ENCODE results near the gene SH3RF3.

SH3RF3 gene

GRCh38 chr2:109174626-109175349 lies 45.8 kb downstream of the SH3RF3 start:
- H3K4me1 ChIP-seq (ENCODE audit: control insufficient read depth in 1 of 2, insufficient read depth in 2 of 2, low read length in 2 of 2), result peaks cover 0 to 1% of the 10 kb centered on the region in 2 experiments
- no peak overlapping the region for H3K4me3 ChIP-seq (ENCODE audit: low read depth, low read length)
- no peak overlapping the region for H3K14ac ChIP-seq (ENCODE audit: low read length)
- no peaks in the 10 kb centered on the region for H3K79me2 ChIP-seq (ENCODE audit: control insufficient read depth, insufficient read depth, low read length, poor library complexity)
- H3K79me1 ChIP-seq (ENCODE audit: low read length), result no peaks in the 10 kb centered on the region
- no peak overlapping the region for H2AFZ ChIP-seq (ENCODE audit: insufficient read depth, low read length, poor library complexity)
- no peak overlapping the region for H4K12ac ChIP-seq (ENCODE audit: low read depth, low read length)
- H3K23ac ChIP-seq (ENCODE audit: low read length), result no peak overlapping the region
- H3K9me3 ChIP-seq (ENCODE audit: insufficient read depth, low read depth, low read length), result no peaks in the 10 kb centered on the region
- WGBS (ENCODE audit: extremely low coverage, insufficient coverage, insufficient read length), result no CpG with 5 or more reads among the region's 7 CpGs
- no peaks in the 10 kb centered on the region for H3K27me3 ChIP-seq (ENCODE audit: insufficient read depth, low read length)
- no peak overlapping the region for H3K27ac ChIP-seq (ENCODE audit: low read depth, low read length)
- no peak overlapping the region for H4K8ac ChIP-seq (ENCODE audit: low read depth, low read length)
- DNase-seq, result no peak
- H2BK120ac ChIP-seq (ENCODE audit: insufficient read depth, low read length, poor library complexity), result no peak overlapping the region
- no peak overlapping the region for H2BK5ac ChIP-seq (ENCODE audit: low read depth, low read length, poor library complexity)
- no peak overlapping the region for H3K9ac ChIP-seq (ENCODE audit: low read length)
- no peaks in the 10 kb centered on the region for H3K36me3 ChIP-seq (ENCODE audit: control insufficient read depth in 1 of 2, insufficient read depth in 2 of 2, low read length in 2 of 2)
- no peak overlapping the region for H3K18ac ChIP-seq (ENCODE audit: low read length)
- no peak overlapping the region for H3K4me2 ChIP-seq (ENCODE audit: low read length)
- H4K91ac ChIP-seq (ENCODE audit: low read depth, low read length), result no peak overlapping the region
- no peak overlapping the region for H3K4ac ChIP-seq (ENCODE audit: low read depth, low read length)
- H2BK12ac ChIP-seq (ENCODE audit: low read length), result no peak overlapping the region
- H2AK5ac ChIP-seq (ENCODE audit: low read length), result no peak overlapping the region

DNA sequence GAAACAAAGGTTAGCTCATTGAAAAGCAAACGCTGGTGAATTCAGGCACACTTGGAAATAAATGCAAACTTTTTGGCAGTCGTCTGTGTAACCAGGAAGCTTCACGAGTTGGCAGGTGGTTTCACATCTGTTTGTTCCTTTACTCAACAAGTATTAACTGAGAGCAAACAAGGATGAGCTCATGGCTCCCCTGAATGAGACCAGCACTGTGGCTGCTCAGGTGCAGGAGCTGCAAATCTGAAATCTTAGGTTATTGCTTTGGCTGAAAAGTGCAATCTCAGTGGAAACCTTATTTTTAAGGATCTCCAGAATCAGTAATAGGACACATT lies 46.3 kb downstream of the SH3RF3 start:
- Histone ChIP-seq H2AK5ac (ENCODE audit: low read length) (no peak overlapping the region), H2AFZ (ENCODE audit: insufficient read depth, low read length, poor library complexity) (no peak overlapping the region), H2BK12ac (ENCODE audit: low read length) (no peak overlapping the region), H4K8ac (ENCODE audit: low read depth, low read length) (no peak overlapping the region), H3K9me3 (ENCODE audit: insufficient read depth, low read depth, low read length) (no peaks in the 10 kb centered on the region), H3K79me2 (ENCODE audit: control insufficient read depth, insufficient read depth, low read length, poor library complexity) (no peaks in the 10 kb centered on the region), H3K4me3 (ENCODE audit: low read depth, low read length) (no peak overlapping the region), H3K18ac (ENCODE audit: low read length) (no peak overlapping the region), H3K36me3 (ENCODE audit: control insufficient read depth in 1 of 2, insufficient read depth in 2 of 2, low read length in 2 of 2) (no peaks in the 10 kb centered on the region), H4K91ac (ENCODE audit: low read depth, low read length) (no peak overlapping the region), H2BK5ac (ENCODE audit: low read depth, low read length, poor library complexity) (no peak overlapping the region), H3K27me3 (ENCODE audit: insufficient read depth, low read length) (no peaks in the 10 kb centered on the region), H3K79me1 (ENCODE audit: low read length) (no peaks in the 10 kb centered on the region), H4K12ac (ENCODE audit: low read depth, low read length) (no peak overlapping the region), H3K23ac (ENCODE audit: low read length) (no peak overlapping the region), H3K27ac (ENCODE audit: low read depth, low read length) (no peak overlapping the region), H2BK120ac (ENCODE audit: insufficient read depth, low read length, poor library complexity) (no peak overlapping the region), H3K9ac (ENCODE audit: low read length) (no peak overlapping the region), H3K14ac (ENCODE audit: low read length) (no peak overlapping the region), H3K4ac (ENCODE audit: low read depth, low read length) (no peak overlapping the region), H3K4me2 (ENCODE audit: low read length) (no peak overlapping the region), H3K4me1 (ENCODE audit: control insufficient read depth in 1 of 2, insufficient read depth in 2 of 2, low read length in 2 of 2) (peaks cover 0 to 1% of the 10 kb centered on the region in 2 experiments)
- no peak for DNase-seq
- WGBS (ENCODE audit: extremely low coverage, insufficient coverage, insufficient read length), result no CpG with 5 or more reads among the region's 3 CpGs

- no peak overlapping the region for H3K4ac ChIP-seq (ENCODE audit: low read depth, low read length)
- H3K4me3 ChIP-seq (ENCODE audit: low read depth, low read length), result no peak overlapping the region
- H2BK120ac ChIP-seq (ENCODE audit: insufficient read depth, low read length, poor library complexity), result no peak overlapping the region
- H3K79me1 ChIP-seq (ENCODE audit: low read length), result no peaks in the 10 kb centered on the region
- no peaks in the 10 kb centered on the region for H3K9me3 ChIP-seq (ENCODE audit: insufficient read depth, low read depth, low read length)
- no peak overlapping the region for H2AK5ac ChIP-seq (ENCODE audit: low read length)
- no peak overlapping the region for H3K9ac ChIP-seq (ENCODE audit: low read length)
- H3K4me1 ChIP-seq (ENCODE audit: control insufficient read depth in 1 of 2, insufficient read depth in 2 of 2, low read length in 2 of 2), result peaks cover 0 to 1% of the 10 kb centered on the region in 2 experiments
- no peak overlapping the region for H4K8ac ChIP-seq (ENCODE audit: low read depth, low read length)
- H2BK12ac ChIP-seq (ENCODE audit: low read length), result no peak overlapping the region
- H3K4me2 ChIP-seq (ENCODE audit: low read length), result no peak overlapping the region
- no peak overlapping the region for H2BK5ac ChIP-seq (ENCODE audit: low read depth, low read length, poor library complexity)
- WGBS (ENCODE audit: extremely low coverage, insufficient coverage, insufficient read length), result no CpG with 5 or more reads among the region's 2 CpGs
- no peak overlapping the region for H3K14ac ChIP-seq (ENCODE audit: low read length)
- no peak overlapping the region for H3K23ac ChIP-seq (ENCODE audit: low read length)
- H3K79me2 ChIP-seq (ENCODE audit: control insufficient read depth, insufficient read depth, low read length, poor library complexity), result no peaks in the 10 kb centered on the region
- no peaks in the 10 kb centered on the region for H3K36me3 ChIP-seq (ENCODE audit: control insufficient read depth in 1 of 2, insufficient read depth in 2 of 2, low read length in 2 of 2)
- H3K27me3 ChIP-seq (ENCODE audit: insufficient read depth, low read length), result no peaks in the 10 kb centered on the region
- H3K18ac ChIP-seq (ENCODE audit: low read length), result no peak overlapping the region
- H3K27ac ChIP-seq (ENCODE audit: low read depth, low read length), result no peak overlapping the region
- no peak overlapping the region for H2AFZ ChIP-seq (ENCODE audit: insufficient read depth, low read length, poor library complexity)
- no peak overlapping the region for H4K12ac ChIP-seq (ENCODE audit: low read depth, low read length)
- H4K91ac ChIP-seq (ENCODE audit: low read depth, low read length), result no peak overlapping the region
- no peak for DNase-seq
Measured at GRCh38 chr2:109176928-109177327, 47.9 kb downstream of the SH3RF3 start.

GRCh38 chr2:109177635-109178034 lies 48.6 kb downstream of the SH3RF3 start:
- Histone ChIP-seq H4K8ac (ENCODE audit: low read depth, low read length) (no peak overlapping the region), H3K4me1 (ENCODE audit: control insufficient read depth in 1 of 2, insufficient read depth in 2 of 2, low read length in 2 of 2) (no peaks in the 10 kb centered on the region), H3K4me3 (ENCODE audit: low read depth, low read length) (no peak overlapping the region), H2BK12ac (ENCODE audit: low read length) (no peak overlapping the region), H3K4me2 (ENCODE audit: low read length) (no peak overlapping the region), H3K79me1 (ENCODE audit: low read length) (no peaks in the 10 kb centered on the region), H3K36me3 (ENCODE audit: control insufficient read depth in 1 of 2, insufficient read depth in 2 of 2, low read length in 2 of 2) (no peaks in the 10 kb centered on the region), H3K27ac (ENCODE audit: low read depth, low read length) (no peak overlapping the region), H2BK5ac (ENCODE audit: low read depth, low read length, poor library complexity) (no peak overlapping the region), H3K23ac (ENCODE audit: low read length) (no peak overlapping the region), H3K18ac (ENCODE audit: low read length) (no peak overlapping the region), H3K79me2 (ENCODE audit: control insufficient read depth, insufficient read depth, low read length, poor library complexity) (no peaks in the 10 kb centered on the region), H4K12ac (ENCODE audit: low read depth, low read length) (no peak overlapping the region), H2AK5ac (ENCODE audit: low read length) (no peak overlapping the region), H2BK120ac (ENCODE audit: insufficient read depth, low read length, poor library complexity) (no peak overlapping the region), H2AFZ (ENCODE audit: insufficient read depth, low read length, poor library complexity) (no peak overlapping the region), H3K14ac (ENCODE audit: low read length) (no peak overlapping the region), H4K91ac (ENCODE audit: low read depth, low read length) (no peak overlapping the region), H3K9ac (ENCODE audit: low read length) (no peak overlapping the region), H3K9me3 (ENCODE audit: insufficient read depth, low read depth, low read length) (no peaks in the 10 kb centered on the region), H3K4ac (ENCODE audit: low read depth, low read length) (no peak overlapping the region), H3K27me3 (ENCODE audit: insufficient read depth, low read length) (no peaks in the 10 kb centered on the region)
- DNase-seq, result no peak

Data from trophoblast cell (in vitro differentiated cells and primary cell).